ENCODE measurements around the gene HYCC1. TPM values are rescaled to one million over a fixed set of nuclear protein-coding genes. Genes with fewer than 3 reads are reported as not detected.

HYCC1 gene
- total RNA-seq, 1 experiment from 2014 or later = 46.2 TPM

GRCh38 chr7:22997871-22998518 is 15.9 kb downstream of the HYCC1 start:
- DNase-seq = no peak
- Histone ChIP-seq H3K4me3 (ENCODE audit: low read depth, low read length) (no peak overlapping the region), H3K9me3 (no peaks in the 10 kb centered on the region), H3K4me1 (no peaks in the 10 kb centered on the region), H3K27me3 (replicated peaks; ENCODE audit: control insufficient read depth, insufficient read depth, low read length) (no peaks in the 10 kb centered on the region), H3K36me3 (ENCODE audit: control insufficient read depth, insufficient read depth, low read length) (no peaks in the 10 kb centered on the region)
- intact Hi-C loops (cut with micrococcal nuclease; ENCODE audit: unreplicated experiment) = no loop called here
- ChIA-PET POLR2A (interaction anchor here (0.6 kb wide), 1 partner anchor 177 kb away, joined by 6 read pairs; no protein-coding TSS in a partner anchor), CTCF (no interaction called here)
- Mint-ChIP-seq H3K4me1 (ENCODE audit: low read depth, unreplicated experiment) (no peaks in the 10 kb centered on the region), H3K27ac (ENCODE audit: unreplicated experiment) (no peak overlapping the region), H3K9me3 (ENCODE audit: unreplicated experiment) (no peaks in the 10 kb centered on the region), H3K4me3 (ENCODE audit: unreplicated experiment) (no peak overlapping the region), H3K27me3 (ENCODE audit: insufficient read depth, unreplicated experiment) (no peaks in the 10 kb centered on the region), H3K36me3 (ENCODE audit: insufficient read depth, unreplicated experiment) (no peaks in the 10 kb centered on the region)
- BruUV-seq (replicated peaks) = no TSS peak
- no peak for TF ChIP-seq CTCF (IDR thresholded peaks at IDR 0.05; ENCODE audit: insufficient read depth in 1 of 2, low read depth in 1 of 2, low read length in 1 of 2, severe bottlenecking in 1 of 2, unreplicated experiment in 1 of 2)

GRCh38 chr7:22996470-22996869 is 17.5 kb downstream of the HYCC1 start:
- Mint-ChIP-seq H3K36me3 (ENCODE audit: insufficient read depth, unreplicated experiment) (no peaks in the 10 kb centered on the region), H3K4me3 (ENCODE audit: unreplicated experiment) (no peak overlapping the region), H3K27me3 (ENCODE audit: insufficient read depth, unreplicated experiment) (no peaks in the 10 kb centered on the region), H3K4me1 (ENCODE audit: low read depth, unreplicated experiment) (no peaks in the 10 kb centered on the region), H3K27ac (ENCODE audit: unreplicated experiment) (no peak overlapping the region), H3K9me3 (ENCODE audit: unreplicated experiment) (no peaks in the 10 kb centered on the region)
- intact Hi-C loops (cut with micrococcal nuclease; ENCODE audit: unreplicated experiment) = no loop called here
- Histone ChIP-seq H3K36me3 (ENCODE audit: control insufficient read depth, insufficient read depth, low read length) (no peaks in the 10 kb centered on the region), H3K9me3 (no peaks in the 10 kb centered on the region), H3K4me3 (ENCODE audit: low read depth, low read length) (no peak overlapping the region), H3K4me1 (no peaks in the 10 kb centered on the region), H3K27me3 (replicated peaks; ENCODE audit: control insufficient read depth, insufficient read depth, low read length) (no peaks in the 10 kb centered on the region)
- BruUV-seq (replicated peaks) = no TSS peak
- TF ChIP-seq CTCF (IDR thresholded peaks at IDR 0.05; ENCODE audit: insufficient read depth in 1 of 2, low read depth in 1 of 2, low read length in 1 of 2, severe bottlenecking in 1 of 2, unreplicated experiment in 1 of 2) = no peak
- ChIA-PET CTCF (no interaction called here), POLR2A (no interaction called here)
- DNase-seq = no peak

GRCh38 chr7:22995011-22995410 is 18.9 kb downstream of the HYCC1 start:
- no peak for TF ChIP-seq CTCF (IDR thresholded peaks at IDR 0.05; ENCODE audit: insufficient read depth in 1 of 2, low read depth in 1 of 2, low read length in 1 of 2, severe bottlenecking in 1 of 2, unreplicated experiment in 1 of 2)
- Mint-ChIP-seq H3K36me3 (ENCODE audit: insufficient read depth, unreplicated experiment) (no peaks in the 10 kb centered on the region), H3K27me3 (ENCODE audit: insufficient read depth, unreplicated experiment) (no peaks in the 10 kb centered on the region), H3K27ac (ENCODE audit: unreplicated experiment) (no peak overlapping the region), H3K9me3 (ENCODE audit: unreplicated experiment) (no peaks in the 10 kb centered on the region), H3K4me3 (ENCODE audit: unreplicated experiment) (no peak overlapping the region), H3K4me1 (ENCODE audit: low read depth, unreplicated experiment) (no peaks in the 10 kb centered on the region)
- Histone ChIP-seq H3K4me1 (no peaks in the 10 kb centered on the region), H3K27me3 (replicated peaks; ENCODE audit: control insufficient read depth, insufficient read depth, low read length) (no peaks in the 10 kb centered on the region), H3K36me3 (ENCODE audit: control insufficient read depth, insufficient read depth, low read length) (no peaks in the 10 kb centered on the region), H3K9me3 (no peaks in the 10 kb centered on the region), H3K4me3 (ENCODE audit: low read depth, low read length) (no peak overlapping the region)
- no peak for DNase-seq
- POLR2A ChIA-PET = no interaction called here
- BruUV-seq (replicated peaks) = no TSS peak
- CTCF ChIA-PET = no interaction called here
- intact Hi-C loops (cut with micrococcal nuclease; ENCODE audit: unreplicated experiment) = no loop called here

Data from Caco-2 (cell line).